Right lobe of liver (tissue), 4 donors: ENCODE results near the gene CRACR2B.

Experiments used
- POLR2A ChIP-seq: fragments of 450-650 bp; IDR thresholded peaks from one replicate; pipeline ENCODE4 v1.6.1; 2017; ENCODE audit warnings: antibody characterized with exemption, mild to moderate bottlenecking
- TF ChIP-seq, protein P1 (sequence below), 4 donors: fragments of 200-600 bp in 3 of 4; fragments of 450-650 bp in 1 of 4; IDR thresholded peaks; one replicate each; pipeline versions ENCODE4 v1.5.1 to v1.8.0; 2016 to 2022; ENCODE audit warnings: antibody characterized with exemption in 4 of 4, mild to moderate bottlenecking in 2 of 4
- donor health status: DM: no; HTN: no; CAD: no.
- donor health status: DM: no; HTN: no; CAD: no.
- donor health status: DM: no; HTN: yes; CAD: no.

GRCh38 chr11:839280-839623, 11.5 kb downstream of the CRACR2B start:
- TF ChIP-seq, protein P1, sequence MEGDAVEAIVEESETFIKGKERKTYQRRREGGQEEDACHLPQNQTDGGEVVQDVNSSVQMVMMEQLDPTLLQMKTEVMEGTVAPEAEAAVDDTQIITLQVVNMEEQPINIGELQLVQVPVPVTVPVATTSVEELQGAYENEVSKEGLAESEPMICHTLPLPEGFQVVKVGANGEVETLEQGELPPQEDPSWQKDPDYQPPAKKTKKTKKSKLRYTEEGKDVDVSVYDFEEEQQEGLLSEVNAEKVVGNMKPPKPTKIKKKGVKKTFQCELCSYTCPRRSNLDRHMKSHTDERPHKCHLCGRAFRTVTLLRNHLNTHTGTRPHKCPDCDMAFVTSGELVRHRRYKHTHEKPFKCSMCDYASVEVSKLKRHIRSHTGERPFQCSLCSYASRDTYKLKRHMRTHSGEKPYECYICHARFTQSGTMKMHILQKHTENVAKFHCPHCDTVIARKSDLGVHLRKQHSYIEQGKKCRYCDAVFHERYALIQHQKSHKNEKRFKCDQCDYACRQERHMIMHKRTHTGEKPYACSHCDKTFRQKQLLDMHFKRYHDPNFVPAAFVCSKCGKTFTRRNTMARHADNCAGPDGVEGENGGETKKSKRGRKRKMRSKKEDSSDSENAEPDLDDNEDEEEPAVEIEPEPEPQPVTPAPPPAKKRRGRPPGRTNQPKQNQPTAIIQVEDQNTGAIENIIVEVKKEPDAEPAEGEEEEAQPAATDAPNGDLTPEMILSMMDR (IDR thresholded peaks at IDR 0.05) = no peak
- TF ChIP-seq POLR2A = no peak
